SK-N-SH (cell line): Measurements from ENCODE around the gene ASF1B. TPM values are rescaled to one million over a fixed set of nuclear protein-coding genes. Genes with fewer than 3 reads are reported as not detected.

Source experiments
- CTCF ChIA-PET: fragments of 300-600, 350-600 bp; formaldehyde crosslinking; extraction: SDS; loops from one replicate; lab custom pipeline; 2021; lab: Yijun Ruan, JAX
- POLR2A ChIA-PET: fragments of 350-600 bp; sonication (Branson Sonifier 250); formaldehyde crosslinking; extraction: SDS; loops from one replicate; lab custom pipeline; 2020; ENCODE audit warnings: antibody characterized with exemption, inconsistent platforms; lab: Yijun Ruan, JAX
- DNase-seq: peaks from one replicate; pipeline ENCODE4 v3.0.0; 2012
- H2AFZ ChIP-seq: fragments of 200-600 bp; sonication (generic); 2 replicates; pipeline ENCODE4 v1.8.1; 2016; ENCODE audit warnings: antibody characterized with exemption, mild to moderate bottlenecking, low read depth
- H3F3A ChIP-seq: fragments of 200-600 bp; sonication (generic); replicated peaks from 2 replicates; pipeline ENCODE3; 2016; ENCODE audit warnings: antibody characterized with exemption, mild to moderate bottlenecking; ENCODE audit not compliant: insufficient read depth
- H3K27ac ChIP-seq, 2 experiments: fragments of 200-500 bp in 1 of 2; fragments of 200-600 bp in 1 of 2; sonication (Bioruptor generic) in 1 of 2; sonication (generic), shearing (Covaris generic) in 1 of 2; 2 replicates each; pipeline versions ENCODE4 v1.5.1 to v1.6.1; 2014 to 2016; ENCODE audit warnings: low read depth in 2 of 2, inconsistent platforms in 1 of 2, low read length in 1 of 2, mild to moderate bottlenecking in 1 of 2, mixed read lengths in 1 of 2
- H3K27me3 ChIP-seq: fragments of 200-600 bp; sonication (generic), shearing (Covaris generic); 2 replicates; pipeline ENCODE4 v1.6.1; 2016; ENCODE audit warnings: mixed run types; ENCODE audit not compliant: insufficient read depth
- H3K36me3 ChIP-seq, 2 experiments: fragments of 200-500 bp in 1 of 2; fragments of 200-600 bp in 1 of 2; sonication (Bioruptor generic) in 1 of 2; sonication (generic) in 1 of 2; replicated peaks in 1 of 2; 2 replicates each; pipeline versions ENCODE3 to v1.5.1; 2014 to 2016; ENCODE audit warnings: low read length in 1 of 2, mild to moderate bottlenecking in 1 of 2; ENCODE audit not compliant: insufficient read depth in 2 of 2, control insufficient read depth in 1 of 2
- H3K4me1 ChIP-seq, 2 experiments: fragments of 200-500 bp in 1 of 2; fragments of 200-600 bp in 1 of 2; sonication (Bioruptor generic) in 1 of 2; sonication (generic), shearing (Covaris generic) in 1 of 2; 2 replicates each; pipeline versions ENCODE4 v1.5.1 to v1.6.1; 2014 to 2016; ENCODE audit warnings: low read depth in 1 of 2, low read length in 1 of 2, mixed run types in 1 of 2; ENCODE audit not compliant: insufficient read depth in 2 of 2, control insufficient read depth in 1 of 2
- H3K4me2 ChIP-seq: fragments of 200-600 bp; sonication (generic), shearing (Covaris generic); 2 replicates; pipeline ENCODE4 v1.6.1; 2017; ENCODE audit warnings: mixed run types
- H3K4me3 ChIP-seq, 2 experiments: fragments of 200-500 bp in 1 of 2; fragments of 200-600 bp in 1 of 2; sonication (Bioruptor generic) in 1 of 2; sonication (generic), shearing (Covaris generic) in 1 of 2; 2 replicates each; pipeline versions ENCODE4 v1.5.1 to v1.8.1; 2014 to 2016; ENCODE audit warnings: low read depth in 2 of 2, inconsistent platforms in 1 of 2, low read length in 1 of 2, mild to moderate bottlenecking in 1 of 2, mixed read lengths in 1 of 2, moderate library complexity in 1 of 2
- H3K79me2 ChIP-seq: fragments of 200-600 bp; sonication (generic); 2 replicates; pipeline ENCODE4 v1.8.1; 2017; ENCODE audit warnings: mild to moderate bottlenecking; ENCODE audit not compliant: insufficient read depth
- H3K9ac ChIP-seq: fragments of 200-600 bp; sonication (generic); 2 replicates; pipeline ENCODE4 v1.6.1; 2017; ENCODE audit warnings: mixed run types
- H3K9me2 ChIP-seq: fragments of 200-600 bp; sonication (generic); 2 replicates; pipeline ENCODE4 v1.6.1; 2017; ENCODE audit warnings: mixed run types
- H3K9me3 ChIP-seq: fragments of 200-600 bp; sonication (generic); 2 replicates; pipeline ENCODE4 v1.6.1; 2017; ENCODE audit warnings: mixed run types, mild to moderate bottlenecking, moderate library complexity
- H4K20me1 ChIP-seq: fragments of 200-600 bp; sonication (generic); 2 replicates; pipeline ENCODE4 v1.6.1; 2017; ENCODE audit warnings: mild to moderate bottlenecking, mixed run types; ENCODE audit not compliant: insufficient read depth
- CHD2 ChIP-seq: fragments of 150-350 bp; IDR thresholded peaks from 2 replicates; pipeline ENCODE4 v1.6.1; 2018; ENCODE audit warnings: low read length; ENCODE audit not compliant: partially characterized antibody
- CTCF ChIP-seq: fragments of 200-600 bp; sonication (generic); IDR thresholded peaks from 2 replicates; pipeline ENCODE4 v1.6.1; 2017; ENCODE audit warnings: antibody characterized with exemption, mild to moderate bottlenecking, moderate library complexity
- EZH2phosphoT487 ChIP-seq: fragments of 200-600 bp; sonication (generic); IDR thresholded peaks from 2 replicates; pipeline ENCODE4 v1.6.1; 2017; ENCODE audit warnings: low read depth, mixed run types, mild to moderate bottlenecking, antibody characterized with exemption, moderate library complexity, borderline replicate concordance
- FOXM1 ChIP-seq: IDR thresholded peaks from 2 replicates; pipeline ENCODE4 v1.4.0; 2012; ENCODE audit warnings: low read depth, mild to moderate bottlenecking
- GABPA ChIP-seq: IDR thresholded peaks from 2 replicates; pipeline ENCODE4 v1.4.0; 2012; ENCODE audit warnings: low read depth, mild to moderate bottlenecking
- JUND ChIP-seq: IDR thresholded peaks from 2 replicates; pipeline ENCODE4 v1.4.0; 2012
- MAX ChIP-seq: IDR thresholded peaks from 2 replicates; pipeline ENCODE4 v1.4.0; 2012; ENCODE audit warnings: low read depth
- MEF2A ChIP-seq: IDR thresholded peaks from 2 replicates; pipeline ENCODE4 v1.4.0; 2012; ENCODE audit warnings: low read depth, borderline replicate concordance
- SMC3 ChIP-seq: IDR thresholded peaks from 2 replicates; pipeline ENCODE4 v1.6.1; 2012; ENCODE audit warnings: low read depth, low read length, improper control_type of control experiment
- USF2 ChIP-seq: fragments of 150-350 bp; IDR thresholded peaks from 2 replicates; pipeline ENCODE4 v1.6.1; 2017; ENCODE audit warnings: antibody characterized with exemption, low read length, low read depth, borderline replicate concordance
- YY1 ChIP-seq: IDR thresholded peaks from 2 replicates; pipeline ENCODE4 v1.4.0; 2012; ENCODE audit warnings: low read depth, mild to moderate bottlenecking
- WGBS: methylation state at CpG from one replicate; pipeline ENCODE4 v1.1.6; 2017; ENCODE audit warnings: low lambda C conversion rate; 5-methylcytosine and 5-hydroxymethylcytosine counted together
- polyA plus RNA-seq, 3 experiments: library from polyadenylated mRNA; depleted of rRNA; stranded (reverse); fragments of >200 nt; gene quantifications; 2 replicates each; pipeline ENCODE4 v1.2.3, GENCODE V29; 2012
- TF ChIP-seq, protein P1 (sequence below): IDR thresholded peaks from 2 replicates; pipeline ENCODE4; 2012

ASF1B gene
- polyA plus RNA-seq, 1 of the 3 experiments (the other 2 are of a cell fraction): 19.0 TPM

DNA sequence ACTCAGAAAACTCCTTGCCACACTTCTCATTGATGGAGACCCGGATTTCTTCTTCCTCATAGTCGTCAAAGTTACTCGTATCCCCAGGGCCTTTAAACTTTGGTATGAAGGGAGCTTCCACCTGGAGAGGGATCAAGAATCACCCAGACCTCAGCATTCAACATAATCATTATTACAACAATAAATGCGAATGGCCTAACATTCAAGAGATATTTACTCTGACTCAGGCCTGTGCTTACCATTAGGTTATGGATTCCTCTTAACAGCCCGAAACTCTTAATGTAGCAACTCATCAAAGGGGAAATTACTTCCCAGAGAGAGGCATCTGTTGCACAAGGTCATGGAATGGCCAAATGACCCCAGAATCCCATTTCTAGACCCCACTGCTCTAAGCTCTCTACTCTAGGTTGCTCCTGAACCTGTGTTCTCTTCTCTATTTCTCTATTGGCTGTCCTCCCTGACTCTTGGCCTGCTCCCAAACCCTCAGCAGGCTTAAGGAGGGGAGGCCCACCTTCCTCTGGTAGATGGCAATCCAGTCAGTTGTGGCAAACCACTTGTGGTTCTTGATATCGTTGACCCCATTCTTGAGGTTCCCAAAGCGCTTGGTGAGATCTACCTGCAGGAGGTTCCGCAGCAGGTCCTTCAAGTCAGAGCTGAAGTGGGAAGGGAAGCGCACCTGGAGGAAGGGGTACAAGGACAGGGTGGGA lies 43.1 kb downstream of the ASF1B start:
- Histone ChIP-seq H3K27me3 (no peaks in the 10 kb centered on the region), H3K4me3 (no peak overlapping the region; a peak in 1 of 4 replicates), H3K9me2 (no peaks in the 10 kb centered on the region), H3F3A (peaks cover 9% of the 10 kb centered on the region), H3K27ac (no peak overlapping the region), H3K9ac (no peak overlapping the region), H3K4me2 (no peak overlapping the region), H3K4me1 (peaks cover 0 to 10% of the 10 kb centered on the region in 2 experiments; a peak in 1 of 4 replicates), H4K20me1 (peaks cover 4% of the 10 kb centered on the region; the same call in 1 of the 2 replicates), H3K9me3 (peaks cover 8% of the 10 kb centered on the region; the same call in 1 of the 2 replicates), H3K79me2 (no peaks in the 10 kb centered on the region; the same call in 1 of the 2 replicates), H2AFZ (no peak overlapping the region), H3K36me3 (peaks cover 9 to 14% of the 10 kb centered on the region in 2 experiments)
- no peak for DNase-seq
- CTCF ChIA-PET: interaction anchor here (1.0 to 1.5 kb wide), 5 partner anchors 19 to 255 kb away, joined by 3 read pairs; partner anchors contain the start of gene ASF1B
- WGBS: 94% methylated on average over 9 of the region's 9 CpGs
- POLR2A ChIA-PET: no interaction called here
- TF ChIP-seq CTCF (no peak), USF2 (no peak), GABPA (no peak), JUND (no peak), EZH2phosphoT487 (no peak), YY1 (no peak), MAX (no peak), MEF2A (no peak), FOXM1 (no peak), SMC3 (no peak), CHD2 (no peak)
- TF ChIP-seq, protein P1, sequence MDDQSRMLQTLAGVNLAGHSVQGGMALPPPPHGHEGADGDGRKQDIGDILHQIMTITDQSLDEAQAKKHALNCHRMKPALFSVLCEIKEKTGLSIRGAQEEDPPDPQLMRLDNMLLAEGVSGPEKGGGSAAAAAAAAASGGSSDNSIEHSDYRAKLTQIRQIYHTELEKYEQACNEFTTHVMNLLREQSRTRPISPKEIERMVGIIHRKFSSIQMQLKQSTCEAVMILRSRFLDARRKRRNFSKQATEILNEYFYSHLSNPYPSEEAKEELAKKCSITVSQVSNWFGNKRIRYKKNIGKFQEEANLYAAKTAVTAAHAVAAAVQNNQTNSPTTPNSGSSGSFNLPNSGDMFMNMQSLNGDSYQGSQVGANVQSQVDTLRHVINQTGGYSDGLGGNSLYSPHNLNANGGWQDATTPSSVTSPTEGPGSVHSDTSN: no peak
